ENCODE results near the gene KANK2. TPM values are rescaled to one million over a fixed set of nuclear protein-coding genes. Genes with fewer than 3 reads are reported as not detected.
A peak's percentile ranks its signal among the peaks of the same experiment; 100 is the strongest.

The KANK2 gene
- total and polyA plus RNA-seq, 2 donors (not counting 1 experiment from before 2014, with no cell fraction given) = 192 to 511 TPM

GRCh38 chr19:11151181-11151580, 46.2 kb downstream of the KANK2 start:
- peak overlapping the region; percentile 69 for H3K27ac ChIP-seq (ENCODE audit: insufficient read depth, low read length)
- TF ChIP-seq CTCF (conservative IDR thresholded peaks at IDR 0.05 in 1 of 2, IDR thresholded peaks at IDR 0.05 in 1 of 2; ENCODE audit: low read depth in 1 of 2, low read length in 2 of 2) = no peak
- no peak for TF ChIP-seq EZH2 (IDR thresholded peaks at IDR 0.05; ENCODE audit: low read length, missing control alignments)

DNA sequence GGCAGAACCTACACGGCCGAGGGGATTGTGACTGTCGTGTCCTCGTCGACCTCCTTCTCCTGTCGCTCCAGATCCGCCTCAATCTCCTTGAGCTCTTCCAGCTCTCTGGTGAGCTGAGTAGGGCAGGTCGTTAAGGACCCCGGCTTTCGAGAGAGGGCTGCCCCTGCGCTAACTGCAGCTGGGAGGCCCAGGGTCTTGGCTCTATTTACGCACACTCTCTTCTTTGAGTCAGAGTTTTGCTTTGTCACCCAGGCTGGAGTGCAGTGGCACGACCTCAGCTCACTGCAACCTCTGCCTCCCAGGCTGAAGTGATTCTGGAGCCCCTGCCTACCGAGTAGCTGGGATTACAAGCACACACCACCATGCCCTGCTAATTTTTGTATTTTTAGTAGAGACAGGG, 49.3 kb downstream of the KANK2 start:
- Histone ChIP-seq H3K79me2 (ENCODE audit: control insufficient read depth, insufficient read depth, low read length) (peaks cover 30% of the 10 kb centered on the region), H3K9ac (ENCODE audit: insufficient read depth, low read length) (no peak overlapping the region), H3K9me3 (ENCODE audit: control insufficient read depth, insufficient read depth, low read depth, low read length) (no peaks in the 10 kb centered on the region), H3K36me3 (ENCODE audit: control insufficient read depth, insufficient read depth, low read length) (peaks cover 9% of the 10 kb centered on the region), H4K20me1 (ENCODE audit: control insufficient read depth, extremely low read depth, insufficient read depth, low read length) (no peaks in the 10 kb centered on the region), H3K27ac (ENCODE audit: insufficient read depth, low read length) (no peak overlapping the region), H2AFZ (ENCODE audit: low read length) (no peak overlapping the region), H3K4me3 (replicated peaks in 1 of 4; ENCODE audit: control extremely low read depth in 1 of 4, insufficient read depth in 1 of 4, low read depth in 3 of 4, low read length in 4 of 4) (no peak overlapping the region), H3K4me2 (ENCODE audit: extremely low read depth, insufficient read depth, low read length) (no peak overlapping the region), H3K27me3 (ENCODE audit: control insufficient read depth, insufficient read depth, low read length) (no peaks in the 10 kb centered on the region), H3K4me1 (ENCODE audit: control insufficient read depth, extremely low read depth, insufficient read depth, low read length) (peaks cover 23% of the 10 kb centered on the region)
- TF ChIP-seq CTCF (conservative IDR thresholded peaks at IDR 0.05 in 1 of 2, IDR thresholded peaks at IDR 0.05 in 1 of 2; ENCODE audit: low read depth in 1 of 2, low read length in 2 of 2) (no peak), EZH2 (IDR thresholded peaks at IDR 0.05; ENCODE audit: low read length, missing control alignments) (no peak)
- DNase-seq (ENCODE audit: low read depth in 2 of 2) = no peak

More at GRCh38 chr19:11151181-11151580, 46.2 kb downstream of the KANK2 start:
- H4K20me1 ChIP-seq (ENCODE audit: control insufficient read depth, extremely low read depth, insufficient read depth, low read length) = no peaks in the 10 kb centered on the region
- H3K9ac ChIP-seq (ENCODE audit: insufficient read depth, low read length) = peak overlapping the region; percentile 23
- no peaks in the 10 kb centered on the region for H3K9me3 ChIP-seq (ENCODE audit: control insufficient read depth, insufficient read depth, low read depth, low read length)
- no peak overlapping the region for H3K4me2 ChIP-seq (ENCODE audit: extremely low read depth, insufficient read depth, low read length)
- H3K4me3 ChIP-seq (replicated peaks in 1 of 4; ENCODE audit: control extremely low read depth in 1 of 4, insufficient read depth in 1 of 4, low read depth in 3 of 4, low read length in 4 of 4) = no peak overlapping the region
- peaks cover 4% of the 10 kb centered on the region for H3K36me3 ChIP-seq (ENCODE audit: control insufficient read depth, insufficient read depth, low read length)
- DNase-seq (ENCODE audit: low read depth in 2 of 2) = no peak
- peaks cover 17% of the 10 kb centered on the region for H3K4me1 ChIP-seq (ENCODE audit: control insufficient read depth, extremely low read depth, insufficient read depth, low read length)
- H2AFZ ChIP-seq (ENCODE audit: low read length) = peak overlapping the region; percentile 55
- H3K79me2 ChIP-seq (ENCODE audit: control insufficient read depth, insufficient read depth, low read length) = peaks cover 52% of the 10 kb centered on the region
- H3K27me3 ChIP-seq (ENCODE audit: control insufficient read depth, insufficient read depth, low read length) = no peaks in the 10 kb centered on the region

DNA sequence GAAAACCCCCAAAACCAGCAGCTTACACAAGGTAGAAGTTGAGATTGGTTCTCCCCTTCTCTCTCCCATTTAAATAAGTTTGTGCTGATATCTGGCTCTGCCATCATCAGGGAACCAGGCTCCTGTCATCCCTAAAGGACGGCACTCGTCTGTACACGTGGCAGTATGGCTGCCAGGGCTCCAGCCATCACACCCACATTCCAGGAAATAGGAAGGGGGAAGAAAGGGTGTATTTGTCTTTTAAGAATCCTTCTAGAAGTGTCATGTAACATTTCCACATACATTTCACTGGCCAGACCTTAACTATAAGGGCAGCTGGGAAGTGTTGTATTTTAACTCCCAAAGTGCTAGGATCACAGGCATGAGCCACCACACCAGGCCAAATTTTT, 51.8 kb downstream of the KANK2 start:
- Histone ChIP-seq H3K4me2 (ENCODE audit: extremely low read depth, insufficient read depth, low read length) (no peak overlapping the region), H3K27me3 (ENCODE audit: control insufficient read depth, insufficient read depth, low read length) (no peaks in the 10 kb centered on the region), H3K36me3 (ENCODE audit: control insufficient read depth, insufficient read depth, low read length) (peaks cover 9% of the 10 kb centered on the region), H2AFZ (ENCODE audit: low read length) (no peak overlapping the region), H4K20me1 (ENCODE audit: control insufficient read depth, extremely low read depth, insufficient read depth, low read length) (no peaks in the 10 kb centered on the region), H3K27ac (ENCODE audit: insufficient read depth, low read length) (peak overlapping the region; percentile 52), H3K9ac (ENCODE audit: insufficient read depth, low read length) (no peak overlapping the region), H3K4me1 (ENCODE audit: control insufficient read depth, extremely low read depth, insufficient read depth, low read length) (peaks cover 20% of the 10 kb centered on the region), H3K9me3 (ENCODE audit: control insufficient read depth, insufficient read depth, low read depth, low read length) (no peaks in the 10 kb centered on the region), H3K4me3 (replicated peaks in 1 of 4; ENCODE audit: control extremely low read depth in 1 of 4, insufficient read depth in 1 of 4, low read depth in 3 of 4, low read length in 4 of 4) (no peak overlapping the region), H3K79me2 (ENCODE audit: control insufficient read depth, insufficient read depth, low read length) (peaks cover 14% of the 10 kb centered on the region)
- no peak for TF ChIP-seq EZH2 (IDR thresholded peaks at IDR 0.05; ENCODE audit: low read length, missing control alignments)
- no peak for TF ChIP-seq CTCF (conservative IDR thresholded peaks at IDR 0.05 in 1 of 2, IDR thresholded peaks at IDR 0.05 in 1 of 2; ENCODE audit: low read depth in 1 of 2, low read length in 2 of 2)
- DNase-seq (ENCODE audit: low read depth in 2 of 2) = no peak
